Measurements from ENCODE around the gene TEAD4.

The TEAD4 gene

DNA sequence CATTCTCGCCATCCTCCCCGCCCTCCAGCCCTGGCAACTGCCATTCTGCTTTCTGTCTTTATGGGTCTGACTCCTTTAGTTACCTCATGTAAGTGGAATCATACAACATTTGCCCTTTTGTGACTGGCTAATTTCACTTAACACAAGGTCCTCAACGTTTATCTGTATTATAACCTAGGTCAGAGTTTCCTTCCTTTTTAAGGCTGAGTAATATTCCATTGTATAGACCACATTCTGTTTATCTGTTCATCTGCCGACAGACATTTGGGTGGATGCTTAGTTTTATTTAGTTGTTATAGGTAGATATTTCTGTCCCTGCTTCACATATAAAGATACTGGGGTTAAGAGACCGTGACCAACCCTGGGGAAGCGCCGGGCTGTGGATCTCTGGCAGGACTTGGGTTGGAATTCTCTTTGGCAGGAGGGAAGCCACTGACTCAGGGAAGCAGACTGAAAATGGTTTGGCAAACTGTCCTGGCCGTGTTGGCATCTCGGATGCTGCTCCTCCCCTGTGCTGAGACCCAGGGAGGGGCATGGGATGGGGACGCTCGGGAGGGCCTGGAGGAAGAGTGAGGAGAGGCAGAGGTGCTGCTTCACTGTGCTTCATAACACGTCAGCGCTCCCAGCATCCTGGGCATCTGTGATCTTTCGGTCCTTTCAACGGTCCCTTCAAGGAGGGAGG is 38.9 kb downstream of the TEAD4 start:
- DNase-seq, result no peak
- intact Hi-C loops (cut with DNase I), result no loop called here

DNA sequence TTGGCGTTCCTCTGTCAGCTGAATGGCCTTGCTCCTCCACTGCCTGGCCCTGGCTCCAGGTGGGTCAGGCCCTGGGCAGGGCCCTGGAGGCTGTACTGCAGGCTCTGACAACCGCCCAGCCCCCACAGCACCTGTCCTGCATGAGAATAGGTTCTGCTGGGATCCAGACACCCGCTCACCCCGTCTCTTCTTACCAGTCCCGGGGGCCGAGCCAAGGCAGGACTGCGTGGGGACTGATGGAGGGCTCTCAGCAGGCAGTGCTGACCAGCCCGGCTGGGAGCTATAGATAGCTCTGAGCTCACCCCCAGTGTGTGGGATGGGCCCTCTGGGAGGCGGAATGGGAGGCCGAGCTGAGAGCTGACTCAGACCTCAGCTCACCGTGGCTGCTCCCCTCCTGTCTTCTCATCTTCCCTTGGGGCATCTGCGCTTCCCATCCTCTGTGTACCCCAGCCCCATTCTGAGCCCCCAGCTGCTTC is 39.6 kb downstream of the TEAD4 start:
- peak in 4 of 42 donors; percentile 12 to 39 (median 18) for DNase-seq
- intact Hi-C loops (cut with DNase I), result no loop called here

DNA sequence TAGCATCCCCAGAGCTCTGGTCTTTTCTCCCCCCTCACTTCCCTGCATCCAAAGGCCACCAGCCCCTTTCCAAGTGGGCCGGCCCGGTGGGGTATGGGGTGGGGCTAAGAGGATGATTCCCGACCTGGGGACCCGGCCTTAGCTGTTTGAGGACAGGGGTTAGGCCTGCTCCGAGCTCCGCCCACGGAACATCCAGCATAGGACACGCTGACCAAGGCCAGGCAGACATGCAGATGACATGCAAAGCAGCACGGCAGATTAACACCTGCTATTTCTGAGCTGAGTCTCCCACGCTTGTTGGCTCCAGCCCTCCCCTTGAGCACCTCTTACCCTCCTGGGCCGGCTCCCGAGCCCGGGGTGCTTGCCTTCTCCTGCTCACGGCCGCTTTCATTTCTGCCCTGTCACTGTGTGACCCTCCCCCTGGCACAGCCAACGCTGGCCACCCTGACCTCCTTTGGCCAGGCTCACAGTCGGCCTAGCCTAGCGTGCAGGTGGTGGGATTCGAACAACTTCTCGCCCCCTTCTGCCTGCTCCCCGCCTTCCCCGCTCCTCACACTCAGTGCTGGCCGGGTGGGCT is 40.2 kb downstream of the TEAD4 start:
- intact Hi-C loops (cut with DNase I), result no loop called here
- DNase-seq, result no peak

DNA sequence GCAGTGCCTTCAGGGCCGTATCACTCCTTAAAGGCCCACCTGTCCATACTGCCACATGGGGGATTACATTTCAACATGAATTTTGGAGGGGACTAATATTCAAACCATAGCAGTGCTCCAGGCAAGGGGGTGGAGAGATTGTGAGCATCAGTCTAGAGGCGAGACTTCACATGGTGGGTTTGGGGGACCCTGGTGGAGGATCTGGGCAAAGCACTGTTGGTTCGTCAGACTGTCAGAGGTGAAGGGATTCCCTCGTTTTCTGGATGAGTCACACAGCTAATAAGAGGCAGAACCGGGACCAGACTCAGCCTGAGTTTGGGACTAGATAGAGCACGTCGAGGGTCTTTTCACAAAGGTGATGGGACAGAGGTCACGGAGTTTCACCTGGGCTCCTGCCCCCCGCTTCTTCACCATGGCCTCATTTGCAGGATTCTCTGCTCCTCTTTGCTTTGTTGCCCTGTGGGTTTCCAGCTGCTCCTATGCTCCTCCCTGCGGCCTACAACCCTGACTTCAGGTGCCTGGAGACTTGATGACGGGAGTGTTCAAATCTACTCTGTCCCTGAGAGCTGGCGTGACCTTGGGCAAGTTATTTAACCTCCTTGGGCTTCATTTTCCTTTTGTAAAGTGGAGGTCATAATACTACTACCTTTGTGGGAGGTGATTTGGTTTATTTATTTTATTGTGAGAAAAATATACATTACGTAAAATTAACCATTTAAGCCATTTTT is 41.5 kb downstream of the TEAD4 start:
- no peak for DNase-seq
- intact Hi-C loops (cut with DNase I), result no loop called here

DNA sequence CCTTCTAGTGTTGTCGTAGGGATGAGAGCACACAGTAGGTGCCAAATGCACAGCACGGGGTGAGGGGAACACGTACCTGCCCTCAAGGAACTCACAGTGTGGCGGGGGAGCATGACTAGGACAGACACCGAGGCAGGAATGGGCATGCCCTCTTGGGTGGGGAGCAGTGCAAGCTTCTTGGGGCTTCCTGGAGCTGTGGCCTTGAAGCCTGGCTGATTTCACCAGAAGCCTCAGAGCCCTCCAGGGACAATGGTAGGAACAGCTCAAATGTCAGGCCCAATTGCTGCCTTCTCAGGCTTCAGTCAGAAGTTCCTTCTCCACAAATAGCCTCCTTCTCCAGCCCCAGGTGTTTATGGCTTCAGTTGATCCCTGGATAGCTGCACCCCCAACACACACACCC is 43.4 kb downstream of the TEAD4 start:
- no peak for DNase-seq
- intact Hi-C loops (cut with DNase I), result no loop called here

DNA sequence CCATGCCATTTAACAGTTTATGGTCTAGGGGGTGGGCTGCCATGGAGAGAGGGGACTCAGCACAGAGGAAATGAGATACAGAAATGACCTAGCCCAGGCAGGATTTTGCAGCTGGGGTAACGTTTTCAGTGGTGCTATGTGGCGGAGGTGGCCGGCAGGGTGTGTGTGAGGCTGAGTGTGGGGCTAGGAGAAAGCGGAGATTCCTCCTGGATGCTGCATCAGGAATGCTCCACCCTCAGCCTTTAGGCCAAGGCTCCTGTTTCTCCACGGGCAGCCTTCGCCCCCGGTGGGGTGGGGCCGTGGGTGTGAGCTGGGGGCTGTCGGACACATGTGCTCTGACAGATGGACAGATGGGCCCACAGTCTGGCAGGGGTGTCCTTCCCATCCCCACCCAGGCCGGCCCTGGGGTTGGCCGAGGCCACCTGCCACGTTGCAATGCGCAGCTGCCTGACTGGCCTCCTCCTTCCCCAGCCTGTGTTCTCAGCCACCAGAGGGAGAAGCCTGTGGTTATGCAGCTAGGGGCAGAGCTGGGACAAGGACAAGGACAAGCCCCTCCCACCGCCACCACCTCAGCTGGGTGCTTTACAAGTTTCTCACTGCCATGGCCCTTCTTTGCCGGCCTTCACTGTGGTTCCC is 44.3 kb downstream of the TEAD4 start:
- no peak for DNase-seq
- intact Hi-C loops (cut with DNase I), result no loop called here

DNA sequence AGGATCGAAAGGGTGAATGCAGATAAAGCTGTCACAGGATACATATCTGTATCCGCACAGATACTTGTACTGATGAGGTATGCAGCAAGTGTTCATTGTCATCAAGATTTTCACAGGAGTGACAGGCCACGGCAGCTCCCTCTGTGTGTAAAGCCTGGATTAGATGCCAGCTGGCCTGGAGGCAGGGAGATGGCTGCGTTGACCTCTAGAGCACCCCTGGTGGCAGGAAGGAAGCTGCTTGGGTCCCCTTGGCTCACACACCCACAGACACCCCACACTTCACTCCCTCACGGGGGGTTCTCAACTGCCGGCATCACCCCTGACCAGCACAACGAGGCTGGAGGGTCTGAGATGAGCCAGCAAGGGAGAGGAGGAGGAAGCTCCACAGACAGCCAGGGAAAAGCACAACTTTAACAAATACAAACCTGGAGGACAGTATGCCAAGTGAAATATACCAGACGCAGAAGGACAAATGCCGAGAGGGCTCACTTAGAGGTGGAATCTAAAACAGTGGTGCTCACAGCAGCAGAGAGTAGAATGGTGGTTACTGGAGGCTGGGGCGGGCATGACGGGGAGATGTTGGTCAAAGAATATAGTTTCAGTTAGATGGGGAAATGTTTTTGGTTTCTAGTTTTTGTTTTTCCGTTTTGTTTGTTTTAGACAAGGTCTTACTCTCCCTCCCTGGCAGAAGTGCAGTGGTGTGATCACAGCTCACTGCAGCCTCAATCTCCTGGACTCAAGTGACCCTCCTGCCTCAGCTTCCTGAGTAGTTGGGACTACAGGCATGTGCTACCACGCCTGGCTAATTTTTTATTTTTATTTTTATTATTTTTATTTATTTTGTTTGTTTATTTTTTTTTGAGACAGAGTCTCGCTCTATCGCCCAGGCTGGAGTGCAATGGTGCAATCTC is 45.7 kb downstream of the TEAD4 start:
- DNase-seq, result peak in 14 of 42 donors; percentile 6 to 48 (median 20)
- intact Hi-C loops (cut with DNase I), result no loop called here

DNA sequence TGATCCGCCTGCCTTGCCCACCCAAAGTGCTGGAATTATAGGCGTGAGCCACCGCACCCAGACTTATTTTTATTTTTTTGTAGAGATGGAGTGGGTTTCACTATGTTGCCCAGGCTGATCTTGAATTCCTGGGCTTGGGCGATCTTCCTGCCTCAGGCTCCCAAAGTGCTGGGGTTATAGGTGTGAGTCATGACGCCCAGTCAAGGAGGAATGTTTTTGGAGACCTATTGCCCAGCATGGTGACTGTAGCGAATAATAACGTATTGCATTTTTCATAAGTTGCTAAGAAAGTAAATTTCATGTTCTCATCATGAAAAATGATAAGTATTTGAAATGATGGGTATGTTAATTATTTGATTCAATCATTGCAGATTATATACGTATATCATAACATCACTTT is 46.5 kb downstream of the TEAD4 start:
- DNase-seq, result no peak
- intact Hi-C loops (cut with DNase I), result no loop called here

DNA sequence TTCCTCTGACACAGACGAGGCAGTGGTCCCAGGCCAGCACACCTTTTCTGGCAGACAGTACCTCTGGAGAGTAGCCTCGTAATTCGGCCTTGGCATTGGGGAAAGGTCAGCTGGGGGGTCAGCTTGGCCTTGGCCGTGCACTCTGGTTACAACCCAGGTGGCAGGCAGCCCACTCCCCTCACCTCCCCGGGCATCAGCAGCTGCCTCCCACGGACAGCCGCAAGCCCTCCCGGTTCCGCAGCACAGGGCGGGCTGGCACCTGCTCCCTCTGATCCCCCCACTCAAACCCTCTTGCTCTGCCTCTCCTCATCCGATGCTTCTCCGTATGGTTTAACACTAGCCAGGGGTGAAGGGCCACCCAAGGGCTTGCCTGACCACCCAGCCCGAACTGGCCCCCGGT is 50.6 kb downstream of the TEAD4 start:
- no peak for DNase-seq
- intact Hi-C loops (cut with DNase I), result no loop called here

DNA sequence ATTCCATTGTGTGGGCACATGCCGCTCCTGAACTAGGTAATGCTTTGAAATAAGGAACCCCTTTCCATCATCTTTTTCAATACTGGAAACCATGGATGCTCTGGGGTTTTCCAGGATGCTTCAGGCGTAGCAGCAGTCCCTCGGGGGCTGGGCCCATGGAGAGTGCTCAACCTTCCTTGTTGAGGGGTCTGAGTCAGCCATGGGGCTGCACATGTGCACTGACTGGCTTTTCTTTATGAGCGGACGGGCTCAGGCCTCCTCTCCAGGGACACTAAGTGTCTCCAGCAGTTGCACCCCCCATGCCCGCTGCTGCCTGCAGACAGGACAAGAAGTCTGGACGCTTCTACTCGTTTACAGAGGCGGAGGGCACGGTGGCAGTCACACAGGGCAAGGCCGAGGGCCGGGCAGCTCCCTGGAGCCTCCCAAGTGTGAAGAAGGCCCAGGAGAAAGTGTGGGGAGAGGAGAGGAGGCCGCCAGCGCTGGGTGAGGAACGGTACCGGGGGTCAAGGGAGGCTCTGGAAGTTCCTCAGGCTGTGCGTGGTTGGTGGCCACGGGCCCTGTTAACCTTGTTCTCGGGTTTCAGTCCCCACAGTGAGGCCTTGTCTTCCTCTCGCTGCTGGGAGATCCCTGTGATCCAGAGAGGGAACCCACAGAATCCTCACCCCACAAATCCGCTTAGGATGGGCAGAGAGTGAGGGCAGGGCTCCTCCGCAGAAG is 51.2 kb downstream of the TEAD4 start:
- no peak for DNase-seq
- intact Hi-C loops (cut with DNase I), result no loop called here

DNA sequence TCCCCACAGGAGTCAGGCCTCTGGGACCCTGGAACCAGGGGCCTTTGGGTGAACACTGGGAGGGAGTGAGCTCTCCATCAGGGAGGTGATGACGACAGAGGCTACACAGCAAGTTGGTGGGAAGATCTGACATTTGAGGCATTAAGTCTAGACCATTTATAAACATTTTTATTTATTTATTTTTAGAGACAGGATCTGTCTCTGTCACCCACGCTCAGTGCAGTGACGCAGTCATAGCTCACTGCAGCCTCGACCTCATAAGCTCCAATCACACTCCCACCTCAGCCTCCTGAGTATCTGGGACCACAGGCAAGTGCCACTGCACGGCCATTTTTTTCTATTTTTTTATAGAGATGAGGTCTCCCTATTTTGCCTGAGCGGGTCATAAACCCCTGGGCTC is 53.6 kb downstream of the TEAD4 start:
- DNase-seq, result no peak
- intact Hi-C loops (cut with DNase I), result no loop called here

DNA sequence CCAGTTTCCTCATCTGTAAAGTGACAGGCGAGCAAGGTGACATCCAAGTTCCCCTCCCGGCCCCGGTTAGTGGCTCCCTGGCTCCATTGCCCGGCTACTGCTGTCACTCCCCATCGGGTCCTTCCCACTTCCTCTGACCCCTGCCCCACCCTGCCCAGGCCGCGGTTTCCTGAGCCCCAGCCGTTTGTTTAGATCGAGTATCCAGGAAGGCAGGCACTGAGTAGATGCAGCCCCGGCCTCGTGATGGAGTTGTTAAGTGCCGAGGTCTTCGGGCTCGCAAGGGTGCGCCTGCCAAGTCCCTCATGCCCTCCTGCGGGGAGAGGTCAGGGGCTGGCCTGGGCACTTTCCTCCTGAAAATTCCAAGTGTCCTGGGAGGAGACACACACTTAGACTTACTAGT is 55.4 kb downstream of the TEAD4 start:
- DNase-seq, result no peak
- intact Hi-C loops (cut with DNase I), result no loop called here

DNA sequence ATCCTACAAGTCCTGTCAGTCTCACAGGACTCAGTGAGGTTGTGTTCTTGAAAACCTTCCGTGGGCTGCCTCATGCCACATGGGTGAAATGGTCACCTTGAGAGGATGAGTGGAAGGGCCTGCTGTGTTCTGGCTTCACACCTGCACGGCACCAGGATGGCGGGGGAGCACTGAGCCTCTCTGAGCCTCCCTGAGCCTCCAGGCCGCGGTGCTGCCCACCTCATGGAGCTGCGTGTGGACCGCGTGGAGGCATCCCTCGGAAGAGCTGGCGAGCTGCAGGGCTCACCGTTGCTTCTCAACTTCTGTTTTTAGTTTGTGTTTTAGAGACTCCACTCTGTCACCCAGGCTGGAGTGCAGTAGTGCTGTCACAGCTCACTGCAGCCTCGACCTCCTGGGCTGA is 56.2 kb downstream of the TEAD4 start:
- no peak for DNase-seq
- intact Hi-C loops (cut with DNase I), result no loop called here

DNA sequence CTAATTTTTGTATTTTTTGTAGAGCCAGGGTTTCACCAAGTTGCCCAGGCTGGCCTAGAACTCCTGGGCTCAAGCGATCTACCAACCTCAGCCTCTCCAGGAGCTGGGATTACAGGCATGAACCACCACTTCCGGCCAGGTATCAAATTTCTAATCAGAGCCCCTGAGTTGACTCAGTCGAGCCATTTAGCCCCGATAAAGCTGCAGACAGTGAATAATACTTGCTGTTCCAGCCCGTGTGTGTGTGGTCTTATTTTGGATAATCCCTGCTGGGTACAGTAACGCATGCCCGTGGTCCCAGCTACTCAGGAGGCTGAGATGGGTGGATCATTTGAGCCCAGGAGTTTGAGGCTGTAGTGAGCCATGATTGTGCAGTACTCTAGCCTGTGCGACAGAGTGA is 57.0 kb downstream of the TEAD4 start:
- intact Hi-C loops (cut with DNase I), result no loop called here
- no peak for DNase-seq

DNA sequence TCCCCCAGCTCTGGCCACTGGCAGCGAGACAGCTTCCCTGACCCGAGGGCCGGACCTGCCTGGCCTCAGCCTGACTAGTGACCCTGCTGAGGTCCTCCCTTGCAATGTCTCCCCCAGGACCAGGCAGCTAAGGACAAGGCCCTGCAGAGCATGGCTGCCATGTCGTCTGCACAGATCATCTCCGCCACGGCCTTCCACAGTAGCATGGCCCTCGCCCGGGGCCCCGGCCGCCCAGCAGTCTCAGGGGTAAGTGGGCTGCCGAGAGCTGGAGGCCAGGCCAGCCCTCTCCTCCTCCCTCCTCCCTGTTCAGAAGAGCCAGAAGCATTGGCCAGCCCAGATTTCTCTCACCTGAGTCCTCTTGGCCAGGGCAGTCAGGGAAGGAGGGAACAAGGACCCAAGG is 58.1 kb downstream of the TEAD4 start:
- DNase-seq, result no peak
- intact Hi-C loops (cut with DNase I), result no loop called here

DNA sequence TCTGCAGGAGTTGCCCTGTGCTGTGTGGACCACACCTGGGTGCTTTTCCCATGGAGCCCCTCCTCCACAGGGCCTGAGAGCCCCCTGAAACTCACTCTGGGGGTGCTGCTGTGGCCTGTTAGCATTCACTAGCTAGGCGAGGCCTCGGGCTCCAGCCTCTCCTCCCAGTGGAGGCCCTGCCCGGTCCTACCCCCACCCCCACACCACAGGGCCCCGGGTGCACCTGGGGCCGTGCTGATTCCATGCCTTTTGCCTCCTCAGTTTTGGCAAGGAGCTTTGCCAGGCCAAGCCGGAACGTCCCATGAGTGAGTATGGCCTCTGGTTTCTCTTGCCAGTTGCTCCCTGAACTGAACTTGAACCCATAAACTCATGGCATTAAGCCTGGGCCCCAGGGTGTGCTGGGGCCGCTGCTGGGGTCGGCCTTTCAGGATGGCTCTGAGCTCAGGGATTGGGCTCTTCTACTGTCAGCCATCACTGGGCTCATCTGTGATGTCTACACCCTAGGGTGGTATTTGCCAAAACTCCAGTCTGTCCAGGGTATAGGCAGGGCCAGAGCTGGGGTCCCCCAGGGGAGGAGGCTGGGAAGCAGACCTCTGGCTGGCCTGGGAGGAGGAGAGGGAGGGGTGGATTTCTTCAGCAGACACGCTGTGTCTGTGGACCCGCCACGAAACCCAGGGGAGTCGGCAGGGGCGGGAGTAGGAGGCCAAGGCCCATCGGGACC is 59.2 kb downstream of the TEAD4 start:
- DNase-seq, result no peak
- intact Hi-C loops (cut with DNase I), result no loop called here

DNA sequence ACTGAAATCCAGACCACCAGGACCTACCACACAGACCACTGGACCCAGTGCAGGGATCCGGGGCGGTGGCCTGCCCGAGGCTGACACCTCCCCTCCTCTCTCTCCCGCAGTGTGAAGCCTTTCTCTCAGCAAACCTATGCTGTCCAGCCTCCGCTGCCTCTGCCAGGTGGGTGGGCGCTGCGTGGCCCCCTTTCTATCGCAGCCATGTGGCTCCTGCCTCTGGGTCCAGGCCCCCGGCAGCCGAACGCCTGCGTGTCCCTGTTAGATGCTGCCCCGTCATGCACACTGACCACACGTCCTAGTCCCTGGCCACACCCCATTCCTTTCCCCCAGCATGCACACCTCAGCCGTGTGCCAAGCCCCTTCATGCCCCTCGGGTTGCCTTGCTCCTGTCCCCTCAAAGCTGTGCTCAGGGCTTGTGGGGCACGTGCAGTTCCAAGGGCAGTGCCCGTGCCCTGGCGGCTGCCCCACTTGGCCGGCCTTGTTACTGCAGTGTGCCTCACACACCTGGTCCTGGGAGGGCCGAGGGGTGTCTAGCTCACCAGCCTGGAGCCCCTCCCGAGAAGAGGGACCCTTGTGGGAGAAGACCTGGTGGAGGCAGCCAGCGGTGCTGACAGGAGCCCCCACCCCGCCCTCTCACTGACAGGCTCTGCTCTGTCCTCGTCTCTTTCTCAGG is 59.9 kb downstream of the TEAD4 start:
- DNase-seq, result no peak
- intact Hi-C loops (cut with DNase I), result no loop called here
